ENCODE measurements around the gene PALM. TPM values are rescaled to one million over a fixed set of nuclear protein-coding genes. Genes with fewer than 3 reads are reported as not detected.

PALM gene
- total RNA-seq, 2 experiments from 2014 or later: 1.2 TPM; not detected in 1

GRCh38 chr19:792306-792885, 83.7 kb downstream of the PALM start:
- no peak overlapping the region for H3K27ac ChIP-seq (ENCODE audit: low read depth, low read length, poor library complexity, severe bottlenecking)
- intact Hi-C loops (cut with micrococcal nuclease; ENCODE audit: unreplicated experiment): no loop called here
- H3K4me2 ChIP-seq (ENCODE audit: low read length): no peak overlapping the region
- no peaks in the 10 kb centered on the region for H3K9me2 ChIP-seq (ENCODE audit: insufficient read depth, low read length)
- H3K36me3 ChIP-seq (ENCODE audit: insufficient read depth, low read length): no peaks in the 10 kb centered on the region
- H3K79me2 ChIP-seq (ENCODE audit: insufficient read depth, low read depth, low read length): no peaks in the 10 kb centered on the region
- H2AFZ ChIP-seq (ENCODE audit: low read length): no peak overlapping the region
- no TSS peak for BruUV-seq (replicated peaks)
- no peak overlapping the region for H3K4me3 ChIP-seq (ENCODE audit: low read depth, low read length, poor library complexity, severe bottlenecking)
- TF ChIP-seq, protein P1, sequence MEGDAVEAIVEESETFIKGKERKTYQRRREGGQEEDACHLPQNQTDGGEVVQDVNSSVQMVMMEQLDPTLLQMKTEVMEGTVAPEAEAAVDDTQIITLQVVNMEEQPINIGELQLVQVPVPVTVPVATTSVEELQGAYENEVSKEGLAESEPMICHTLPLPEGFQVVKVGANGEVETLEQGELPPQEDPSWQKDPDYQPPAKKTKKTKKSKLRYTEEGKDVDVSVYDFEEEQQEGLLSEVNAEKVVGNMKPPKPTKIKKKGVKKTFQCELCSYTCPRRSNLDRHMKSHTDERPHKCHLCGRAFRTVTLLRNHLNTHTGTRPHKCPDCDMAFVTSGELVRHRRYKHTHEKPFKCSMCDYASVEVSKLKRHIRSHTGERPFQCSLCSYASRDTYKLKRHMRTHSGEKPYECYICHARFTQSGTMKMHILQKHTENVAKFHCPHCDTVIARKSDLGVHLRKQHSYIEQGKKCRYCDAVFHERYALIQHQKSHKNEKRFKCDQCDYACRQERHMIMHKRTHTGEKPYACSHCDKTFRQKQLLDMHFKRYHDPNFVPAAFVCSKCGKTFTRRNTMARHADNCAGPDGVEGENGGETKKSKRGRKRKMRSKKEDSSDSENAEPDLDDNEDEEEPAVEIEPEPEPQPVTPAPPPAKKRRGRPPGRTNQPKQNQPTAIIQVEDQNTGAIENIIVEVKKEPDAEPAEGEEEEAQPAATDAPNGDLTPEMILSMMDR (conservative IDR thresholded peaks at IDR 0.05; ENCODE audit: low read length): no peak
- TF ChIP-seq EZH2phosphoT487 (IDR thresholded peaks at IDR 0.05; ENCODE audit: borderline replicate concordance, low read depth, low read length): no peak
- H3K4me1 ChIP-seq (ENCODE audit: insufficient read depth, low read length, poor library complexity, severe bottlenecking): peaks cover 3% of the 10 kb centered on the region
- CTCF ChIA-PET (ENCODE audit: unreplicated experiment): no interaction called here
- H3K9me3 ChIP-seq (ENCODE audit: low read length): no peaks in the 10 kb centered on the region
- DNase-seq (ENCODE audit: low spot score): no peak
- H4K20me1 ChIP-seq (ENCODE audit: insufficient read depth, low read length): no peaks in the 10 kb centered on the region
- POLR2A ChIA-PET: interaction anchor here (0.6 kb wide), 1 partner anchor 980 kb away, joined by 3 read pairs; no protein-coding TSS in a partner anchor

DNA sequence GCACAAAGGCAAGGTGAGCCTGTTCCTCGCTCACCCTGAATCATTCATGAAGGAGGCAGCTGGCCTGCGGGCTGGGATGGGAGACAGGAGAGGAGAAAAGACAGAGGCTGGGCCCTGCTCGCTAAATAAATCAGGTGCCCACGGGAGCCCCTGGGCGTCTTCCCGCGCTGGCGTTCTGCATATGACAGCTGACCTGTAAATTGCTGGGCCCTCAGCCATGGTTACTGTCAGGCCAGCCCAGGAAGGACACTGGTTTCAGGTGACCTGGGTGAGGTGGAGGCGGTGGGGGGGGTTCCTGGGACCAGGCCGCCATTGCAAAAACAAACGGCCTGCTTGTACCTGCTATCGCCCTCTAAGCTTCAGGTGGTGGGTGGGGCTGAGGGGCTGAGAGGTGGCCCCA, 85.1 kb downstream of the PALM start:
- Histone ChIP-seq H3K9me3 (ENCODE audit: low read length) (no peaks in the 10 kb centered on the region), H3K4me1 (ENCODE audit: insufficient read depth, low read length, poor library complexity, severe bottlenecking) (peaks cover 3% of the 10 kb centered on the region), H3K4me2 (ENCODE audit: low read length) (no peak overlapping the region), H2AFZ (ENCODE audit: low read length) (no peak overlapping the region), H3K9me2 (ENCODE audit: insufficient read depth, low read length) (no peaks in the 10 kb centered on the region), H3K27ac (ENCODE audit: low read depth, low read length, poor library complexity, severe bottlenecking) (no peak overlapping the region), H3K4me3 (ENCODE audit: low read depth, low read length, poor library complexity, severe bottlenecking) (no peak overlapping the region), H4K20me1 (ENCODE audit: insufficient read depth, low read length) (peaks cover 8% of the 10 kb centered on the region), H3K79me2 (ENCODE audit: insufficient read depth, low read depth, low read length) (peaks cover 10% of the 10 kb centered on the region), H3K36me3 (ENCODE audit: insufficient read depth, low read length) (peaks cover 10% of the 10 kb centered on the region)
- ChIA-PET CTCF (ENCODE audit: unreplicated experiment) (no interaction called here), POLR2A (no interaction called here)
- no peak for DNase-seq (ENCODE audit: low spot score)
- TF ChIP-seq, protein P1 (conservative IDR thresholded peaks at IDR 0.05; ENCODE audit: low read length): no peak
- TF ChIP-seq EZH2phosphoT487 (IDR thresholded peaks at IDR 0.05; ENCODE audit: borderline replicate concordance, low read depth, low read length): no peak
- intact Hi-C loops (cut with micrococcal nuclease; ENCODE audit: unreplicated experiment): no loop called here
- BruUV-seq (replicated peaks): no TSS peak

DNA sequence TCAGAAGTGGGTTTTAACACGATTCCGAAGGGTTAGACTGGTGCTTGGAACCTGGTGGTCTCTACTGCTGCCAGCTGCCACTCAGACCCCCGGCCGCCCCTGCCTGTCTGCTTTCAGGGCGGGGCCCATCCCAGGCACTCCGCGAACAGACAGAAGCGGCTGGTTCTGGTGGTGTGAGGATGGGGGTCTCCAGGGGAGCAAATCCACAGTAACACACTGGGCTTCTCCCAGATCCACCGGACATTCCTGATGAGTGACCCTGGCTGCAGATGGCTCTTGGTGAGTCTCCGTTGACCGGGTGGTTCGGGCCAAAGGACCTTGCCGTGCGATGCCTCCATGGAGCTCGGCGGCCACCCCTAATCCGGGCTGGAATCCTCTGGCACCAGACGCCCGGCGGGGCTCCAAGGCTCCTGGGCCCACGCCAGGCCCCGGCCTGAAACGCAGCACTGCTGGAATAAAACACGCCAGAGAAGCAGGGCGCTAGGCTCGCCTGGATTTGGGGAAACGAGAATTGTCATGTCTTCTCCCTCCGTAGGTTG, 86.4 kb downstream of the PALM start:
- Histone ChIP-seq H3K9me2 (ENCODE audit: insufficient read depth, low read length) (no peaks in the 10 kb centered on the region), H3K9me3 (ENCODE audit: low read length) (no peaks in the 10 kb centered on the region), H3K4me3 (ENCODE audit: low read depth, low read length, poor library complexity, severe bottlenecking) (no peak overlapping the region), H3K36me3 (ENCODE audit: insufficient read depth, low read length) (peaks cover 23% of the 10 kb centered on the region), H3K79me2 (ENCODE audit: insufficient read depth, low read depth, low read length) (peaks cover 23% of the 10 kb centered on the region), H3K4me1 (ENCODE audit: insufficient read depth, low read length, poor library complexity, severe bottlenecking) (peaks cover 15% of the 10 kb centered on the region), H4K20me1 (ENCODE audit: insufficient read depth, low read length) (peaks cover 21% of the 10 kb centered on the region), H2AFZ (ENCODE audit: low read length) (no peak overlapping the region), H3K4me2 (ENCODE audit: low read length) (no peak overlapping the region), H3K27ac (ENCODE audit: low read depth, low read length, poor library complexity, severe bottlenecking) (no peak overlapping the region)
- ChIA-PET CTCF (ENCODE audit: unreplicated experiment) (no interaction called here), POLR2A (no interaction called here)
- no peak for DNase-seq (ENCODE audit: low spot score)
- no TSS peak for BruUV-seq (replicated peaks)
- intact Hi-C loops (cut with micrococcal nuclease; ENCODE audit: unreplicated experiment): loop anchor here (5.0 kb wide), 1 partner anchor 223 kb away; the partner anchor contains the start of gene BSG
- TF ChIP-seq, protein P1 (conservative IDR thresholded peaks at IDR 0.05; ENCODE audit: low read length): no peak
- TF ChIP-seq EZH2phosphoT487 (IDR thresholded peaks at IDR 0.05; ENCODE audit: borderline replicate concordance, low read depth, low read length): no peak
